ENCODE measurements around the gene CUTC. TPM values are rescaled to one million over a fixed set of nuclear protein-coding genes. Genes with fewer than 3 reads are reported as not detected.

Gene CUTC
- total RNA-seq, 2 experiments from 2014 or later, result 37.4 to 38.1 TPM

DNA sequence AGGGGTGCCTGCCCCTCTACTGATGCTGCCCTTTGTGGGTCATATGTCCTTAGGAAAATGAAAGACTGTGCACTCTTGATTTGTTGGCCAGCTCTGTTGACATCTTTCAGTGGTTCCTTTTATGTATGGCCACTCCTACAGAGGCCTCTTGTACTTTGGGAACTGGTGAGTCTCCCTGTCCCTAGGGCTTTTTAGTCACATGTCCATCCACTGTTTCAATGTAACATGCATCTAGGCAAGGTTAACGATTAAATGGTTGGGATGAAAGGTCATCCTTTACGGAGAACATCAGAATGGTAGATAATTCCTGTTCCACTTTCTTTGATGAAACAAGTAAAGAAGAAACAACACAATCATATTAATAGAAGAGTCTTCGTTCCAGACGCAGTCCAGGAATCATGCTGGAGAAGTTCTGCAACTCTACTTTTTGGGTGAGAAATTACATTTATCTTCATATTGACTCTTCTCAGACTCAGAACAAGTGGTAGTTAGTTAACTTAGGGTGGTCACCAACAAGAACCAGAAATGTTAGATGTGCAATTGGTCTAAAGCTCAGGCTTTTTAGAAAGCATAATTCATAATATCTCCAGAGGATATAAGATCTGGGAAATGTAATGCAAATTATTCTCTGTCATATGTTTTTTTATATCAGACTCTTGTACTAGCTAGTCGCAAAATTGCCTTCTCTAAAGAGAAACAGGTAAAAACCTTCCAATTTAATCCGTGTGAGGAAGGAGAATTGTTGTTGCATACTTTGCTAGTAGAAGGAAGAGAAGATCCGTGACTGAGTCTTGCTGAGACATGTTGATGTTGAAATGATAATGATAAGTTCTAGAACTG lies 50.6 kb downstream of the CUTC start, which contains the start of gene ABCC2:
ABCC2 (plus strand) TSS at position 194 of the 840 bp plus-strand sequence; CDS start at position 399, 205 bp downstream.
- intact Hi-C loops (cut with micrococcal nuclease), result no loop called here
- TF ChIP-seq CTCF (IDR thresholded peaks at IDR 0.05), result no peak
- Mint-ChIP-seq H3K4me3 (no peak within 1 kb of the TSS), H3K9me3 (no peaks in the 10 kb centered on the region), H3K27ac (no peak within 1 kb of the TSS), H3K27me3 (no peaks in the 10 kb centered on the region), H3K36me3 (ENCODE audit: low read depth) (no peaks in the 10 kb centered on the region), H3K4me1 (ENCODE audit: low read depth) (peaks cover 3% of the 10 kb centered on the region)
- no peak for ATAC-seq
- POLR2A ChIA-PET, result no interaction called here
- no peak for DNase-seq
- CTCF ChIA-PET, result no interaction called here

- CTCF ChIA-PET, result no interaction called here
- Mint-ChIP-seq H3K4me3 (no peak overlapping the region), H3K36me3 (ENCODE audit: low read depth) (no peaks in the 10 kb centered on the region), H3K27me3 (no peaks in the 10 kb centered on the region), H3K27ac (no peak overlapping the region), H3K4me1 (ENCODE audit: low read depth) (peaks cover 3% of the 10 kb centered on the region), H3K9me3 (no peaks in the 10 kb centered on the region)
- DNase-seq (no peak), ATAC-seq (no peak)
- intact Hi-C loops (cut with micrococcal nuclease), result no loop called here
- POLR2A ChIA-PET, result no interaction called here
- no peak for TF ChIP-seq CTCF (IDR thresholded peaks at IDR 0.05)
These were observed 52.1 kb downstream of the CUTC start for GRCh38 chr10:99784016-99784726.

GRCh38 chr10:99784727-99785441 lies 52.9 kb downstream of the CUTC start:
- ATAC-seq, result no peak
- Mint-ChIP-seq H3K4me1 (ENCODE audit: low read depth) (no peaks in the 10 kb centered on the region), H3K27me3 (no peaks in the 10 kb centered on the region), H3K9me3 (no peaks in the 10 kb centered on the region), H3K36me3 (ENCODE audit: low read depth) (no peaks in the 10 kb centered on the region), H3K27ac (no peak overlapping the region), H3K4me3 (no peak overlapping the region)
- intact Hi-C loops (cut with micrococcal nuclease), result no loop called here
- CTCF ChIA-PET, result no interaction called here
- no peak for DNase-seq
- TF ChIP-seq CTCF (IDR thresholded peaks at IDR 0.05), result no peak
- POLR2A ChIA-PET, result no interaction called here

DNA sequence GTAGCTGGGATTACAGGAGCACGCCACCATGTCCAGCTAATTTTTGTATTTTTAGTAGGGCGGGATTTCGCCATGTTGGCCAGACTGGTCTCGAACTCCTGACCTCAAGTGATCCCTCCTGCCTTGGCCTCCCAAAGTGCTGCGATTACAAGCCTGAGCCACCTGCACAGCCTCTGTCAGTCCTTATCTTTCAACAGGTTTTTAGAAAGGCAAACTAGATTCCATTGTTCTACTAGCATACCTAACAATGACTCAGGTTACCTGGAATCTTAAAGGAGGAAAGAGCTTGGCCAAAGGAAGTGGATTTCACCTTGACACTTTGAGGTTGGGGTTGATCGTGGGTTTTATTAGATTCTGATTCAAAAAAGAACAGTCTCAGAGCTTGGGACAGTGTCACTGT lies 53.6 kb downstream of the CUTC start:
- TF ChIP-seq CTCF (IDR thresholded peaks at IDR 0.05), result no peak
- no peaks in the 10 kb centered on the region for H3K27me3 Mint-ChIP-seq
- no peak for ATAC-seq
- DNase-seq, result no peak
- H3K4me1 Mint-ChIP-seq (ENCODE audit: low read depth), result no peaks in the 10 kb centered on the region
- no peak overlapping the region for H3K4me3 Mint-ChIP-seq
- intact Hi-C loops (cut with micrococcal nuclease), result no loop called here
- no peaks in the 10 kb centered on the region for H3K9me3 Mint-ChIP-seq
- no peak overlapping the region for H3K27ac Mint-ChIP-seq
- no peaks in the 10 kb centered on the region for H3K36me3 Mint-ChIP-seq (ENCODE audit: low read depth)
- ChIA-PET POLR2A (no interaction called here), CTCF (no interaction called here)

Data from activated CD8-positive, alpha-beta T cell treated with anti-CD3 and anti-CD28 coated beads for 36 hours (primary cell).